WI38 (cell line): Measurements from ENCODE around the gene SRBD1.

Experiments
- H3K4me3 ChIP-seq: 2 replicates; pipeline ENCODE4 v1.5.1; 2011; ENCODE audit warnings: low read depth, mild to moderate bottlenecking, control low read depth, low read length
- TF ChIP-seq, protein P1 (sequence below): IDR thresholded peaks from 2 replicates; pipeline ENCODE4 v1.5.1; 2012; ENCODE audit warnings: low read depth, mild to moderate bottlenecking, control low read depth, low read length

SRBD1 gene

DNA sequence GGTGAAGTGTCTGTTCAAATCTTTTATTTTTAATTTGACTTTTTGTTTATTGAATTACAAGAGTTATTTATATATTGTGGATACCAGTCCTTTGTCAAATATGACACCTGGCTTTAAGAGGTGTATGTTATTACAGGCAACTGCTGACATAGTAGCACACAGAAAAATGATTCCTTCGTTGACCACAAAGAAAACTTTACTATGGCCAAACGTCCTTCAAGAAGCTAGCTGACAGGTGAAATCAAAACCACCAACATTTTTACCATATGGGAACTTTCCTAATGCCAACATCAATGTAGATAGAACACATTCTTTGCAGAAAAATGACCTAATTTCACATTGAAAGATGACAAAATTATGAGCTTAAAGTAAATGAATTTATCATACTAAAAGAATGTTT lies 6.4 kb upstream of the SRBD1 start:
- TF ChIP-seq, protein P1, sequence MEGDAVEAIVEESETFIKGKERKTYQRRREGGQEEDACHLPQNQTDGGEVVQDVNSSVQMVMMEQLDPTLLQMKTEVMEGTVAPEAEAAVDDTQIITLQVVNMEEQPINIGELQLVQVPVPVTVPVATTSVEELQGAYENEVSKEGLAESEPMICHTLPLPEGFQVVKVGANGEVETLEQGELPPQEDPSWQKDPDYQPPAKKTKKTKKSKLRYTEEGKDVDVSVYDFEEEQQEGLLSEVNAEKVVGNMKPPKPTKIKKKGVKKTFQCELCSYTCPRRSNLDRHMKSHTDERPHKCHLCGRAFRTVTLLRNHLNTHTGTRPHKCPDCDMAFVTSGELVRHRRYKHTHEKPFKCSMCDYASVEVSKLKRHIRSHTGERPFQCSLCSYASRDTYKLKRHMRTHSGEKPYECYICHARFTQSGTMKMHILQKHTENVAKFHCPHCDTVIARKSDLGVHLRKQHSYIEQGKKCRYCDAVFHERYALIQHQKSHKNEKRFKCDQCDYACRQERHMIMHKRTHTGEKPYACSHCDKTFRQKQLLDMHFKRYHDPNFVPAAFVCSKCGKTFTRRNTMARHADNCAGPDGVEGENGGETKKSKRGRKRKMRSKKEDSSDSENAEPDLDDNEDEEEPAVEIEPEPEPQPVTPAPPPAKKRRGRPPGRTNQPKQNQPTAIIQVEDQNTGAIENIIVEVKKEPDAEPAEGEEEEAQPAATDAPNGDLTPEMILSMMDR: no peak

DNA sequence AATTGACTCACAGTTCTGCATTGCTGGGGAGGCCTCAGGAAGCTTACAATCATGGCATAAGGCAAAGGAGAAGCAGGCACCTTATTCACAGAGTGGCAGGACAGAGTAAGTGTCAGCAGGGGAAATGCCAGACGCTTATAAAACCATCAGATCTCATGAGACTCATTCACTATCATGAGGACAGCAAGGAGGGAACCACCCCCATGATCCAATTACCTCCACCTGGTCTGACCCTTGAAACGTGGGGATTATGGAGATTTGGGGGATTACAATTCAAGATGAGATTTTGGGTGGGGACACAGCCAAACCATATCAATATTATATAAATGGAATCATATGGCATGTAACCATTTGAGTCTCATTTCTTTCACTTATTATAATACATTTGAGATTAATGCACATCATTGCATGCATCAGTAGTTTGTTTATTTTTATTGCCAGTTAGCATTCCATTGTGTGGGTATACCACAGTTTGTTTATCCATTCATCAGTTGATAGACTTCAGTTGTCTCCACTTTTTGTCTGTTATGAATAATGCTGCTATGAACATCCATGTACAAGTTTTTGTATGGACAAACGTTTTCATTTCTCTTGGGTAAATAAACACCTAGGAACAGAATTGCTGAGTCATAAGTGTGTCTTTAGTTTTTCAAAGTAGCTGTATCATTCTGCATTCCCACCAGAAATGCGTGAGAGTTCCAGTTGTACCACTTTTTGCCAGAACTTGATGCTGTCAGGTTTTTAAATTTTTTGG lies 5.8 kb upstream of the SRBD1 start:
- no peak overlapping the region for H3K4me3 ChIP-seq
- TF ChIP-seq, protein P1: no peak

More for the DNA sequence above, 6.4 kb upstream of the SRBD1 start:
- H3K4me3 ChIP-seq: no peak overlapping the region

DNA sequence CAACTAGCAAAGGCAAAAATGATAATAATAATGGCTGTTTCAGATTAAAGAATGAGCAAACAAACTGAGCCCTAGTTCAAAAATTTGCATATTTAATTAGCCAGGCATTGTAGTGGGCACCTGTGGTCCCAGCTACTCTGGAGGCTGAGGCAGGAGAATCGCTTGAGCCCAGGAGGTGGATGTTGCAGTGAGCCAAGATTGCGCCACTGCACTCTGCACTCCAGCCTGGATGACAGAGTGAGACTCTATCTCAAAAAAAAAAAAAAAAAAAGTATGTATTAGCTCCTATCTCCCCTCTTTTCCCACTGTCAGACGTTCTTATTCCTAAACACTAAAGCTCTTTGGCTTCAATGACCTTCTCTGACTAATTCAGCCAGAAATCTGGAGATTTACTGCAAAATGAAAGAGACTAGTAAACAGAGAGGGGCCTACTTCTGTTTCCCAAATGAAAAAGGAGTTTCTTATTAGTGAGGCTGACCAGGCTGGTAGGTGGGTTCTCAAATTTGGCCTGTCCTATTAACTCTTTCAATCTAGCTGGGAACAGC lies 3.9 kb upstream of the SRBD1 start:
- H3K4me3 ChIP-seq: no peak overlapping the region
- TF ChIP-seq, protein P1: no peak

DNA sequence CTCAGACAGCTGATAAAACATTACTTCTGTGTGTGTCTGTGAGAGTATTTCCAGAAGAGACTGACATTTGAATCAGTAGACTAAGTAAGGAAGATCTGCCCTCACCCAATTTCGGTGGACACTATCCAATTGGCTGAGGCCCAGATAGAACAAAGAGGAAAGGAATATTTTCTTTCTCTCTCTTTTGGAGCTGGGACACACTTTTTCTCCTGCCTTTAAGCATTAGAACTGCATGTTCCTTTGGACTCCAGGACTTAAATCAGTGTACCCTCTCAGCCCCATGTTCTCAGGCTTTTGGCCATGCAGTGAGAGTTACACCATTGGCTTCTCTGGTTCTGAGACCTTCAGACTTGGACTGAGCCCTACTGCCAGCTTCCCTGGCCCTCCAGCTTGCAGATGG lies 3.3 kb upstream of the SRBD1 start:
- H3K4me3 ChIP-seq: no peak overlapping the region
- TF ChIP-seq, protein P1: no peak

DNA sequence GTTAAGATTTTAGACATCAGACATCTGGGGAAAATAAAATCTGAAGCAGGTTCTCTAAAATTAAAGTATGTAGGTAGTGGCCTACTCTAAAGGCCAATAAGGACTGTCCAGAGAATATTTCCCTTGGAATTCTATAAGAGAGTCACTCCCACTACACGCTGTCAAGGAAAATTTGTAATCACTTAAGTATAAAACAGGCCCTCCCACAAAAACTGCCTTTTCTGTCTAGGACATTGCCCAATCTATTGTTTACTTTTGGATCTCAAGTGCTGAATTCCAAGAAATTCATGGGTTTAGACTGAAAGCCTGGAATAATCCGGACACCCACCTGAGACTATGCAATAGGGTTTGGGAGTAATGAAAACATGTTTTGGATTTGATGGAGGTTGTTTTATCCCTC lies 1.7 kb upstream of the SRBD1 start:
- no peak overlapping the region for H3K4me3 ChIP-seq
- TF ChIP-seq, protein P1: no peak

DNA sequence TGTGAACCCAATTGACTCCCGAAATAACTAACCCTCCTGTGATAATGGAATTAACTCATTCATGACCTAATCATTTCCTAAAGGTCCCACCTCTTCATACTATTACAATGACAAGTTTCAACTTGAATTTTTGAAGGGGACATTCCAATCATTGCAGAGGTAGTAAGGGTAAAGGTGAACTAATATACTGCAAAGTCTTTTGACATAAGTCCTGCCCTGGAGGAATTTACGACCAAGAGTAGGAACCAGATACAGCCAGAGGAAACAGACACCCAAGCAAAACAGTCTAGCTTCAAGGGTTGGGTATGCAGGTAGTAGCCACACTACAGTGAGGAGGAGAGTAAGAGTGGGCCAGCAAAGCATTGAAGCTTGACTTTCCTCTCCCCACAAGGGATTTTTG lies 1.2 kb upstream of the SRBD1 start:
- TF ChIP-seq, protein P1: no peak
- H3K4me3 ChIP-seq: no peak overlapping the region

DNA sequence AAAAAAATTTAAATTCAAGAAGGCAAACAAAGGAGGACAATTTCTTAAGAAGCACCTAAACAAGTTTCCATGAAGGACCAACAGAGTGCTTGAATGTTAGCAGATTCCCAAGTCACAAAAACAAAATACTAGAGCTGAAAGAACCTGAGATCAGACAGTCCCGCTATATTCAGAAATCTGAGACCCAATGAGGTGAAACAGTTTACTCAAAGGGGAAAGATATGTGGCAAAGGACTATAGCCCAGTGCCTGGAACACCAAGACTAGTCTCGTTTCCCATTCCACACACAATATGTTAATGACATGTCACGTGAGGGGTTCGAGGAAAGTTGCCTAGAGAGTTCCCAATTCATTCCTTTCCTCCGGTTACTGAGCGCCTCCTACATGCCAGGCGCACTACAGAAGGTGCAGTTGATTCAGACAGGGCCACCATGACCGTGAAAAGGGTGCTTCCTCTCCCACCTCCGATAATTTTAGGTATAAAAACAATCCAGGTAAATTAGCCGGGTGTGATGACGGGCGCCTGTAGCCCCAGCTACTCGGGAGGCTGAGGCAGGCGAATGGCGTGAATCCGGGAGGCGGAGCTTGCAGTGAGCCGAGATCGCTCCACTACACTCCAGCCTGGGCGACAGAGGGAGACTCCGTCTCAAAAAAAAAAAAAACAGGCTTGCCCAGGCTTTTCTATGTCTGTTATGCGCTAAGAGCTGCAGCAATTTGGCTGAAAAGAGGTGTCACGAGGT lies 617 bp downstream of the SRBD1 start:
- peak overlapping the region; percentile 77 for H3K4me3 ChIP-seq
- TF ChIP-seq, protein P1: no peak
